Left ventricle myocardium inferior (tissue), 1 donor: Measurements from ENCODE around the gene CSHL1. TPM values are rescaled to one million over a fixed set of nuclear protein-coding genes. Genes with fewer than 3 reads are reported as not detected.
"Not testable (repeated sequence)": the region's sequence is repeated elsewhere in the genome, so short reads cannot be mapped to it uniquely, and the experiment has no call there.

Source experiments
- DNase-seq: peaks from one replicate; pipeline ENCODE4 v3.0.0-alpha.2; 2020
- H3K27ac ChIP-seq: fragments of 200-600 bp; replicated peaks from 2 replicates; pipeline ENCODE4 v1.8.0; 2021
- H3K27me3 ChIP-seq: fragments of 200-600 bp; 2 replicates; pipeline ENCODE4 v1.8.0; 2021; ENCODE audit warnings: low read depth
- H3K36me3 ChIP-seq: fragments of 200-600 bp; 2 replicates; pipeline ENCODE4 v1.8.0; 2021
- H3K4me1 ChIP-seq: fragments of 200-600 bp; 2 replicates; pipeline ENCODE4 v1.8.0; 2021
- H3K4me3 ChIP-seq: fragments of 200-600 bp; 2 replicates; pipeline ENCODE4 v1.8.0; 2021; ENCODE audit warnings: mild to moderate bottlenecking, moderate library complexity
- H3K9me3 ChIP-seq: fragments of 200-600 bp; replicated peaks from 2 replicates; pipeline ENCODE4 v1.8.0; 2021
- intact Hi-C: fragments of 100-400 bp; cut with micrococcal nuclease; formaldehyde crosslinking; loops from one replicate; pipeline ENCODE4 v1.11.0; 2022
- total RNA-seq: library from RNA; stranded (reverse); fragmentation: NEBNext Ultra II Directional; extraction: Animal tissue kit (Norgen Biotek cat#: 25700); gene quantifications from one replicate; pipeline ENCODE4 v1.2.1, GENCODE V29; 2021
- TF ChIP-seq, protein P1 (sequence below): fragments of 200-600 bp; IDR thresholded peaks from 2 replicates; pipeline ENCODE4 v1.8.0; 2021; ENCODE audit warnings: antibody characterized with exemption, mild to moderate bottlenecking, borderline replicate concordance
- donor health status: DM: no; HTN: yes; CAD: no; lungs with severe emphysema.

CSHL1 gene
- total RNA-seq, 1 donor from 2014 or later = not detected

DNA sequence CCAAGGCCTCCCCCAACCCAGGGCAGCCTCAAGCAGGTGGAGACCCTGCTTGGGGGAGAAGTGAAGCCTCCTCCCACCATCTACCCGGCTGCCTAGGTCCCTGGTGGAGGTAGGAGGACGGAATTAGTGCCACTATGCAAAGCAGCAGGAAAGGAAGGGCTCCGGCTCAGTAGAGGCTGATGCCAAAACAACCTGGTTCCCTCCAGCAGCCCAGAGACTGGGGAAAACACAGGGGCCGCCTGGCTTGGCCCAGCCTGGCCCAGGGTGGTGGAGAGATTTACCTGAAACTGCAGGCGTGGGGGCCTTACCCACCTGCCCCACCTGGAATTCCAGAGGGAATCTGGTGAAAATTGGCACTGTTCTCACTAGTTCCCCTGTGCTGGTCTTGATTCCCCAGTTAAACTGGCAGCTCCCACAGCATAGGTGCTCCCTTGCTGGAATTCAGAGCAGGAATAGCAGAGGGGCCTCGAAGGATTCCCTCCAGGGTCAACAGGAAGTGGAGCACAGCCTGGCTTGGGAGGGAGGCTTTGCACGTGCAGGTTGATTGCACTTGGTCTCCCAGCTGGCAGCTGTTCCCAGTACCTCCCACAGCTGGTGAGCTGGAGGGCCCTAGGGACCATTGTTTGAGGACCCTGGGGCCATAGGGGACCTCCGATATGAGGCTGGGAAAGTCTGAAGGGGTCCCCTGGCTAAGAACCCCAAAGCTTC, 16.6 kb upstream of the CSHL1 start:
- H3K4me1 ChIP-seq = peaks cover 27% of the 10 kb centered on the region
- no peaks in the 10 kb centered on the region for H3K36me3 ChIP-seq
- intact Hi-C loops = no loop called here
- no peak overlapping the region for H3K4me3 ChIP-seq
- H3K9me3 ChIP-seq = no peaks in the 10 kb centered on the region
- TF ChIP-seq, protein P1, sequence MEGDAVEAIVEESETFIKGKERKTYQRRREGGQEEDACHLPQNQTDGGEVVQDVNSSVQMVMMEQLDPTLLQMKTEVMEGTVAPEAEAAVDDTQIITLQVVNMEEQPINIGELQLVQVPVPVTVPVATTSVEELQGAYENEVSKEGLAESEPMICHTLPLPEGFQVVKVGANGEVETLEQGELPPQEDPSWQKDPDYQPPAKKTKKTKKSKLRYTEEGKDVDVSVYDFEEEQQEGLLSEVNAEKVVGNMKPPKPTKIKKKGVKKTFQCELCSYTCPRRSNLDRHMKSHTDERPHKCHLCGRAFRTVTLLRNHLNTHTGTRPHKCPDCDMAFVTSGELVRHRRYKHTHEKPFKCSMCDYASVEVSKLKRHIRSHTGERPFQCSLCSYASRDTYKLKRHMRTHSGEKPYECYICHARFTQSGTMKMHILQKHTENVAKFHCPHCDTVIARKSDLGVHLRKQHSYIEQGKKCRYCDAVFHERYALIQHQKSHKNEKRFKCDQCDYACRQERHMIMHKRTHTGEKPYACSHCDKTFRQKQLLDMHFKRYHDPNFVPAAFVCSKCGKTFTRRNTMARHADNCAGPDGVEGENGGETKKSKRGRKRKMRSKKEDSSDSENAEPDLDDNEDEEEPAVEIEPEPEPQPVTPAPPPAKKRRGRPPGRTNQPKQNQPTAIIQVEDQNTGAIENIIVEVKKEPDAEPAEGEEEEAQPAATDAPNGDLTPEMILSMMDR = no peak
- no peaks in the 10 kb centered on the region for H3K27me3 ChIP-seq
- H3K27ac ChIP-seq = no peak overlapping the region
- DNase-seq = no peak

DNA sequence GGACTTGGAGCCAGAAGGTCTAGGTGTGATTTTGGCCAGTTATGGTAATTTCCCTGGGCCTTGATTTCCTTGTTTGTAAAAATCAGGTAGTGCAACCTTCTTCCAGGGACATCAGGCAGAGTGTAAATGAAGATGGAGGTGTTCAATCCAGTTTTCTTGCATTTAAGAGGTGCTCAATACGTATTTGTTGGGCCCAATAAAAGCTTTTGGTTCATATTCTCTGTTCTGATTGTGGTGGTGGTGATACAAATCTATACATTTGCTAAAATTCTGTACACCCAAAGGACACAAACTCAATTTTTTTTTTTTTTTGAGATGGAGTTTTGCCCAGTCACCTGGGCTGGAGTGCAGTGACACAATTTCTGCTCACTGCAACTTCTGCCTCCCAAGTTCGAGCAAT, 15.1 kb upstream of the CSHL1 start:
- TF ChIP-seq, protein P1 = no peak
- peaks cover 12% of the 10 kb centered on the region for H3K4me1 ChIP-seq
- H3K4me3 ChIP-seq = no peak overlapping the region
- no peak overlapping the region for H3K27ac ChIP-seq
- no peaks in the 10 kb centered on the region for H3K9me3 ChIP-seq
- H3K27me3 ChIP-seq = no peaks in the 10 kb centered on the region
- no peak for DNase-seq
- no peaks in the 10 kb centered on the region for H3K36me3 ChIP-seq
- intact Hi-C loops = no loop called here

DNA sequence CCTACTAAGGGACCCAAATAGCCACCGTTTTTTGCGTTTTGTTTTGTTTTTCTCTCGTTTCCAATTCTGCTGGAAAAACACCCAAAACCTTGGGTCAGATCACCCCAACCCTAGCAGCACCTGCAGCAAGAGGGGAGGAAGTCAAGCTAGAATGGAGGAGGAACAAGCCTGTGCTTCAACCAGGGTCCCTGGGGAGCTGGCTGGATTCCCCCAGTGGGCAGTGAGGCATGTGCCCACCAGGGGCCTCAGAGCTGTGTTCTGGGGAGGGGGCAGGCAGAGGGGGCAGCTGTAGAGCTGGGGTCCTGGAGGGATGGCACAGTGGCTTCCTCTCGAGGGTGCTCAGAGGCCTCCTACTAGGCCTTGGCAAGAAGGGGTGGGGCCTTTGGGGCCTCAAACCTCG, 14.6 kb upstream of the CSHL1 start:
- Histone ChIP-seq H3K27ac (no peak overlapping the region), H3K36me3 (no peaks in the 10 kb centered on the region), H3K4me3 (no peak overlapping the region), H3K4me1 (peaks cover 7% of the 10 kb centered on the region), H3K27me3 (no peaks in the 10 kb centered on the region), H3K9me3 (no peaks in the 10 kb centered on the region)
- intact Hi-C loops = no loop called here
- DNase-seq = peak; percentile 0
- TF ChIP-seq, protein P1 = no peak

DNA sequence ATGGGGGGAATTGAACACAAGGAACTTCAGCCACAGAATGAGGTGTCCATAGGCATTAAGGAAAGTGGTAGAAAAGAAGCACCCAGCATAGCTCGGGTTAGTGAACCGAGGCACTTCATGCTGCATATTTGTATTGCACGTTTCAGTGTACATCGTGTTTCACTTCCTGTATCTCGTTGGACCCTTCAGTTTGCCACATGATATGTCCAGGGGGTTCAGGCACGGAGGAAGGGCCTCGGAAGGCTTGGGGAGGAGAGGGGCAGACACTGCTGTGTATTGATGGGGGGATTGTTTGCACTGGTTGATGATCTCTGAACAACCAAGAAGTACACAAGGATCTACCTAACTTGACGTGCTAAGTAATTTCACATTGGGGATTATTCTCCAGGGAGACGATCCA, 11.3 kb upstream of the CSHL1 start:
- H3K9me3 ChIP-seq, H3K27ac ChIP-seq, DNase-seq, intact Hi-C loops, H3K4me1 ChIP-seq, H3K4me3 ChIP-seq, H3K36me3 ChIP-seq: not testable (repeated sequence)
- peaks cover 13% of the 10 kb centered on the region for H3K27me3 ChIP-seq

DNA sequence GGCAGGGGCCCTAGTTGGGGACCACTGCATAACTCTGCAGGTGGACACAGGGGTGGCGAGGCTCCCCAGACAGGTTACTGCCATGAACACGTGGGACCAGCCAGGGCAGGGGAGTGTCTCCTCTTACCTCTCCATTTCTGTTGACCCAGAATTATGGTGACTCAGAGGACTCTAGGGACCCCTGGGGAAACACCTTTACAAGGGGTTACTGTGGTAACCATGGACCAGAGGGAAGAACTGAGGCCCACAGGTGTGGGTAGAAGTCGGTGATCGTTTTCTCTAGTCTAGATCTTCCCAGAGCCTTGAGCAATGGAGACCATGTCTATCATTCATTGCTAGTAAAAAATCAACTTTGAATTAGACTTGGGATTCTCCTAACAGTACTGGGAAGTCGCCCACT, 9.7 kb upstream of the CSHL1 start:
- H3K4me1 ChIP-seq, H3K36me3 ChIP-seq, intact Hi-C loops, H3K27ac ChIP-seq, H3K9me3 ChIP-seq, H3K4me3 ChIP-seq, DNase-seq: not testable (repeated sequence)
- peaks cover 18% of the 10 kb centered on the region for H3K27me3 ChIP-seq

DNA sequence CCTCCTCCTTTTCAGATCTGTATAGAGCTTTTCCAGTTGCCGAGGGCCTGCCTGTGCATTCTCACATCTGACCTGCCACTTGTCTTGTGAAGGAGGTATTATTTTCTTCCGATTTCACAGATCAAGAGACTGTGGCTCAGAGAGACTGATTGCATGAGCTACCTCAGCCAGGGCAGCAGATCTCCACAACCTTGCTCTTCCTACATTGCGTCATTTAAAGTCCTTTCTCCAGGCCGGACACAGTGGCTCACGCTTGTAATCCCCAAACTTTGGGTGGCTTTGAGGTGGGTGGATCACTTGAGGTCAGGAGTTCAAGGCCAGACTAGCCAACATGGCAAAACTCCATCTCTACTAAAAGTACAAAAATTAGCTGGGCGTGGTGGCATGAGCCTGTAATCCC, 9.0 kb upstream of the CSHL1 start:
- peaks cover 18% of the 10 kb centered on the region for H3K27me3 ChIP-seq
- intact Hi-C loops, H3K27ac ChIP-seq, H3K4me3 ChIP-seq, H3K4me1 ChIP-seq, DNase-seq, H3K36me3 ChIP-seq, H3K9me3 ChIP-seq: not testable (repeated sequence)

DNA sequence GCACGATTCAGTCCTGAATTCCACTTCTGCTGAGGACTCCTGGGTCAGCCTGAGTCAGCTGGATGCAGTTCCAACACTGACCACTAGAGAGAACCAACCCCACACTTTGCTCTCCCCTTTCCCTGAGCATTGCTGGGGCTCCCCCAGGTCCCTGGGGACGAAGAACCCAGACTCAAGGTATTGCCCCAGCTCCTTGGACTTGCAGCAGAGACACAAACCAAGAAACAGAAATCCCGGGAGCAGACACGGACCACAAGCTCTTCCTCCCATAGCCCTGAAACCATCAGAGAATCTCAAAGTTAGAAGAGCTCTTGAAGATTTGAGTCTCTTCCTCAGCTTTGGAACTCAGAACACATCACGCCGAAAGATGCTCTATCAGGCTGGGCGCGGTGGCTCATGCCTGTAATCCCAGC, 8.3 kb upstream of the CSHL1 start:
- Histone ChIP-seq H3K36me3 (no peaks in the 10 kb centered on the region), H3K27me3 (peaks cover 18% of the 10 kb centered on the region), H3K4me3 (no peak overlapping the region), H3K9me3 (no peaks in the 10 kb centered on the region), H3K4me1 (peaks cover 6% of the 10 kb centered on the region), H3K27ac (no peak overlapping the region)
- TF ChIP-seq, protein P1 = peak; percentile 94
- no peak for DNase-seq
- intact Hi-C loops = loop anchor here (10.0 kb wide), 1 partner anchor 105 kb away; the partner anchor contains the start of gene ICAM2

DNA sequence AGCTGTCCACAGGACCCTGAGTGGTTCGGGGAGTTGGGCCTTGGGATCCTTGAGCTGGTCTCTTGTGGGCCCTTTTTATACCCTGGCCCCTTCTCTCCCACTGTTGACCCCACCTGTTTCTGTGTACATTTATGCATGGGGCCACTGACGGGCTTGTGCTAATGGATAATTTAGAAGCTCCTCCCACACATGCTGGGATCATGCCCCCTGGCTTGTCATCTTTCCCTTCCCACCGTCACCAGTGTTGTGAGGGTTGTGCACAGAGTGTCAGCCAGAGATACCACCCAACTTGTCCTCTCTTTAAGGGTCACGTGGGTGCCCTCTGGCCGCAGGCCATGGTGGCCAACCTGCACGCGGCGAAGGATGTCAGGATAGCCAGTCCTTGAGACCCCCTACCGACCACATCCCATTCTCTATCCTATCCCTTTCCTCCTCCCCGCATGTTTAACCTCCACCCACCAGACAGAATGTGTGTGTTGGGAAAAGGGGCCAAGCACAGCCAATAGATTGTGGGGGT, 7.8 kb upstream of the CSHL1 start, which contains the start of gene GH1:
TSS of gene GH1 (minus strand) at position 51 of the 517 bp plus-strand sequence. CDS start 63 bp downstream, outside the sequence.
- intact Hi-C loops = loop anchor here (10.0 kb wide), 1 partner anchor 106 kb away; the partner anchor contains the start of gene ICAM2
- not testable (repeated sequence) for H3K9me3 ChIP-seq, DNase-seq, H3K27ac ChIP-seq, H3K36me3 ChIP-seq, H3K4me1 ChIP-seq, H3K4me3 ChIP-seq
- peaks cover 18% of the 10 kb centered on the region for H3K27me3 ChIP-seq
